ENCODE results near the gene CABP7. TPM values are rescaled to one million over a fixed set of nuclear protein-coding genes. Genes with fewer than 3 reads are reported as not detected.

The CABP7 gene
- total RNA-seq, 1 experiment from 2014 or later = not detected

GRCh38 chr22:29727131-29727523, 7.3 kb downstream of the CABP7 start (continued):
- TF ChIP-seq YY1 (IDR thresholded peaks at IDR 0.05; ENCODE audit: extremely low read depth, insufficient replicate concordance, low read depth, low read length) (no peak), TCF7L2 (IDR thresholded peaks at IDR 0.05; ENCODE audit: borderline replicate concordance, extremely low read depth, insufficient read depth, insufficient read length) (peak; percentile 41), CTCF (IDR thresholded peaks at IDR 0.05 in 2 of 3, conservative IDR thresholded peaks at IDR 0.05 in 1 of 3; ENCODE audit: borderline replicate concordance in 1 of 3, insufficient read depth in 1 of 3, low read depth in 2 of 3, low read length in 2 of 3) (peak in 2 of 3 experiments; percentile 25 to 27; a peak in 3 of 6 replicates), SP1 (IDR thresholded peaks at IDR 0.05; ENCODE audit: low read depth) (no peak), ZBTB33 (IDR thresholded peaks at IDR 0.05; ENCODE audit: extremely low read depth, insufficient replicate concordance, low read length) (no peak), EGR1 (IDR thresholded peaks at IDR 0.05; ENCODE audit: low read depth) (no peak), EZH2 (IDR thresholded peaks at IDR 0.05) (no peak), RAD21 (IDR thresholded peaks at IDR 0.05; ENCODE audit: low read depth) (peak; percentile 64), JUND (IDR thresholded peaks at IDR 0.05) (no peak), SRF (IDR thresholded peaks at IDR 0.05; ENCODE audit: low read depth) (no peak)

DNA sequence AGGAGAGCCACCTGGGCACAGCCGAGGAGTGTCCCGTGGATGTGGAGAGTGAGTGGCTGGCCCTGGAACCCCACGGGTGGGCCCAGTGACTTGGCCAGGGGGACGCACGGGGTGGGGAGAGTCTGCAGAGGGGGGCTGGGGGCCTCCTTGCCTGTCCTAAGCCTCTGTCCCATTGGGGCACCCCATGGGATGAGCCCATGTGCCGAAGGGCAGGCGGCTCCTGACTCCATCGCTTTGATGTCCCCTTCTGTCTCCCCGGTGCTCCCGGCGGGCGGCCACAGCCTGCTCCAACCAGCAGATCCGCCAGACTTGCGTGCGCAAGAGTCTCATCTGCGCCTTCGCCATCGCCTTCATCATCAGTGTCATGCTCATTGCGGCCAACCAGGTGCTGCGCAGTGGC, 9.4 kb downstream of the CABP7 start:
- no TSS peak for BruUV-seq (replicated peaks)
- H3K36me3 ChIP-seq (ENCODE audit: control insufficient read depth in 1 of 2, insufficient read depth in 2 of 2, low read length in 2 of 2) = no peaks in the 10 kb centered on the region
- no peaks in the 10 kb centered on the region for H4K20me1 ChIP-seq (ENCODE audit: insufficient read depth)
- no peak overlapping the region for H3K4me3 ChIP-seq (replicated peaks in 1 of 2; ENCODE audit: low read depth in 1 of 2, low read length in 2 of 2)
- no peak for ATAC-seq
- H2AFZ ChIP-seq (ENCODE audit: low read depth, low read length, poor library complexity, severe bottlenecking) = no peak overlapping the region
- H3K9ac ChIP-seq (ENCODE audit: low read length) = no peak overlapping the region
- TF ChIP-seq ZBTB33 (IDR thresholded peaks at IDR 0.05; ENCODE audit: extremely low read depth, insufficient replicate concordance, low read length) = no peak
- no peak for TF ChIP-seq JUND (IDR thresholded peaks at IDR 0.05)
- TF ChIP-seq ZFX (IDR thresholded peaks at IDR 0.05) = no peak
- TF ChIP-seq ATF3 (IDR thresholded peaks at IDR 0.05) = no peak
- no peak for TF ChIP-seq RAD21 (IDR thresholded peaks at IDR 0.05; ENCODE audit: low read depth)
- TF ChIP-seq SRF (IDR thresholded peaks at IDR 0.05; ENCODE audit: low read depth) = no peak
- no peak for DNase-seq (ENCODE audit: low read depth, low spot score)
- CTCF ChIA-PET = no interaction called here
- H3K27ac ChIP-seq (ENCODE audit: low read depth, low read length) = no peak overlapping the region
- intact Hi-C loops (cut with micrococcal nuclease) = no loop called here
- no peaks in the 10 kb centered on the region for H3K9me2 ChIP-seq (ENCODE audit: insufficient read depth)
- no peaks in the 10 kb centered on the region for H3K27me3 ChIP-seq (ENCODE audit: insufficient read depth, low read length)
- POLR2A ChIA-PET = no interaction called here
- no peaks in the 10 kb centered on the region for H3K9me3 ChIP-seq (ENCODE audit: control insufficient read depth in 1 of 2, insufficient read depth in 1 of 2, low read depth in 1 of 2, low read length in 2 of 2)
- peaks cover 0 to 6% of the 10 kb centered on the region in 2 experiments; a peak in 2 of 4 replicates for H3K4me1 ChIP-seq (ENCODE audit: control insufficient read depth in 1 of 2, insufficient read depth in 2 of 2, low read length in 2 of 2)
- no peak overlapping the region for H3K4me2 ChIP-seq (ENCODE audit: low read length)
- no peaks in the 10 kb centered on the region for H3K79me2 ChIP-seq (ENCODE audit: insufficient read depth, low read length)
- RAD21 ChIA-PET (ENCODE audit: low non-redundant PET in 1 of 2, low total read pairs in 2 of 2, uncharacterized antibody in 2 of 2, unreplicated experiment in 2 of 2) = no interaction called here
